ENCODE measurements around the gene KRT26. TPM values are rescaled to one million over a fixed set of nuclear protein-coding genes. Genes with fewer than 3 reads are reported as not detected.

Gene KRT26
- total RNA-seq, 2 donors from 2014 or later: not detected

- Mint-ChIP-seq H3K4me3 (no peak overlapping the region), H3K36me3 (ENCODE audit: low read depth) (peaks cover 4% of the 10 kb centered on the region), H3K9me3 (peaks cover 39% of the 10 kb centered on the region), H3K4me1 (peaks cover 4% of the 10 kb centered on the region), H3K27me3 (ENCODE audit: insufficient read depth) (peaks cover 3% of the 10 kb centered on the region), H3K27ac (no peak overlapping the region)
- Histone ChIP-seq H3K9me3 (ENCODE audit: control insufficient read depth, low read length) (peaks cover 30% of the 10 kb centered on the region), H3K4me3 (ENCODE audit: low read length) (no peak overlapping the region), H3K27me3 (ENCODE audit: control insufficient read depth, insufficient read depth, low read length, poor library complexity, severe bottlenecking) (no peaks in the 10 kb centered on the region), H3K36me3 (ENCODE audit: control insufficient read depth, insufficient read depth, low read length) (no peaks in the 10 kb centered on the region), H3K4me1 (ENCODE audit: control insufficient read depth, insufficient read depth, low read length) (no peaks in the 10 kb centered on the region), H3K9ac (ENCODE audit: extremely low read depth, low read length, poor library complexity, severe bottlenecking) (no peak overlapping the region), H3K27ac (ENCODE audit: low read depth, low read length) (no peak overlapping the region)
- 97% methylated on average over 2 of the region's 2 CpGs; no CpG with 5 or more reads in 1 of the 2 experiments for WGBS, 2 experiments (ENCODE audit: insufficient coverage in 1 of 2, insufficient read length in 1 of 2)
- no peak for TF ChIP-seq CTCF (conservative IDR thresholded peaks at IDR 0.05)
- no peak for DNase-seq
These were observed 6.3 kb downstream of the KRT26 start for GRCh38 chr17:40765657-40766056.

- Histone ChIP-seq H3K9ac (ENCODE audit: extremely low read depth, low read length, poor library complexity, severe bottlenecking) (no peak overlapping the region), H3K4me3 (ENCODE audit: low read length) (no peak overlapping the region), H3K4me1 (ENCODE audit: control insufficient read depth, insufficient read depth, low read length) (no peaks in the 10 kb centered on the region), H3K27ac (ENCODE audit: low read depth, low read length) (no peak overlapping the region), H3K36me3 (ENCODE audit: control insufficient read depth, insufficient read depth, low read length) (no peaks in the 10 kb centered on the region), H3K9me3 (ENCODE audit: control insufficient read depth, low read length) (peaks cover 49% of the 10 kb centered on the region), H3K27me3 (ENCODE audit: control insufficient read depth, insufficient read depth, low read length, poor library complexity, severe bottlenecking) (no peaks in the 10 kb centered on the region)
- no peak overlapping the region for H3K27ac Mint-ChIP-seq
- H3K9me3 Mint-ChIP-seq: peaks cover 57% of the 10 kb centered on the region
- DNase-seq: no peak
- TF ChIP-seq CTCF (conservative IDR thresholded peaks at IDR 0.05): no peak
- peaks cover 3% of the 10 kb centered on the region for H3K27me3 Mint-ChIP-seq (ENCODE audit: insufficient read depth)
- 93% methylated on average over 1 of the region's 1 CpG; no CpG with 5 or more reads in 1 of the 2 experiments for WGBS, 2 experiments (ENCODE audit: insufficient coverage in 1 of 2, insufficient read length in 1 of 2)
- H3K4me1 Mint-ChIP-seq: peaks cover 4% of the 10 kb centered on the region
- no peak overlapping the region for H3K4me3 Mint-ChIP-seq
- peaks cover 4% of the 10 kb centered on the region for H3K36me3 Mint-ChIP-seq (ENCODE audit: low read depth)
These were observed 8.2 kb downstream of the KRT26 start for GRCh38 chr17:40763752-40764151.

GRCh38 chr17:40760105-40761016, 11.6 kb downstream of the KRT26 start:
- Mint-ChIP-seq H3K36me3 (ENCODE audit: low read depth) (peaks cover 4% of the 10 kb centered on the region), H3K27ac (no peak overlapping the region), H3K9me3 (peaks cover 61% of the 10 kb centered on the region), H3K4me3 (no peak overlapping the region), H3K27me3 (ENCODE audit: insufficient read depth) (peaks cover 12% of the 10 kb centered on the region), H3K4me1 (no peaks in the 10 kb centered on the region)
- H3K27ac ChIP-seq (ENCODE audit: low read depth, low read length): no peak overlapping the region
- H3K27me3 ChIP-seq (ENCODE audit: control insufficient read depth, insufficient read depth, low read length, poor library complexity, severe bottlenecking): no peaks in the 10 kb centered on the region
- no peak overlapping the region for H3K9ac ChIP-seq (ENCODE audit: extremely low read depth, low read length, poor library complexity, severe bottlenecking)
- no peaks in the 10 kb centered on the region for H3K4me1 ChIP-seq (ENCODE audit: control insufficient read depth, insufficient read depth, low read length)
- TF ChIP-seq CTCF (conservative IDR thresholded peaks at IDR 0.05): no peak
- DNase-seq: no peak
- no peaks in the 10 kb centered on the region for H3K36me3 ChIP-seq (ENCODE audit: control insufficient read depth, insufficient read depth, low read length)
- peaks cover 56% of the 10 kb centered on the region for H3K9me3 ChIP-seq (ENCODE audit: control insufficient read depth, low read length)
- peak overlapping the region; percentile 39 for H3K4me3 ChIP-seq (ENCODE audit: low read length)
- 83% methylated on average over 1 of the region's 1 CpG; no CpG with 5 or more reads in 1 of the 2 experiments for WGBS, 2 experiments (ENCODE audit: insufficient coverage in 1 of 2, insufficient read length in 1 of 2)

Measured in endodermal cell (in vitro differentiated cells).